ENCODE data around the gene SUPT7L.

Gene SUPT7L

DNA sequence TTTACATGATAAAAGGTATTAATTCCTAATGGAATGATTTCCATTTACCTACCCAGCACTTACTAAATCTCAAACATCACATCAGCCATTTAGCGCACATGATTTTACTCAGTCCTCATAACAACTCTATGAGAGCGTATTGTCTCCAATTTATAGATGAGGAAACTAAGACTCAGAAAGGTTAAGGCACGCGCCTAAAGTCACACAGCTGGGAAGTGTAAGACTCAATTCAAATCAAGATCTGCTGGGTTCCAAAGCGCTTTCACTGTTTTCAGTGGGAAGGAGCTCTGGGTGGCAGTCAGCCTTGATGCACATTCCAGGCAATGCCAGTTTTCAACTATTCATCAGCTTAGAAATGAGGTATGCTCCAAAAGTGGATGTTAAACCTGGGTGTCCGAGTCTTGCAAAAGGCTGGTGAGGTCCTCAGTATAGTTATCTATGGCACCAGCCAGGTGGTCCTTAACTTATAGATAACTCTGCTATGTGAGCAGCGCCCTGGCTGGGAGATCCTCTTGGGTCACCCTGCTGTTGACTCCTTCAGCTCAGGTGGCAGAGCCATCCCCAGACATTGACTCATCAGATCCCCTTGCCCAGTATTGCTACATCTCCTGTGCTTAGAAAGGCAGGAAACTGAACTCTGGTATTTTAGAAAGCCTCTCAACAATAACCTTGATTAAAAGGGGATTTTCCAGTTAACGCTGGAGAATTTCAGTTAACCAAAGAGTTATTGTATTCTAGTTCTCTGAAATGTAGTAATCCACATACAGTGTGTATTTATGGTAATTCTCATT, 47.4 kb upstream of the SUPT7L start:
- no peak overlapping the region for H3K4me3 ChIP-seq (IDR thresholded peaks at IDR 0.05; ENCODE audit: insufficient read depth, low read depth, low read length)

GRCh38 chr2:27709960-27710575, 46.7 kb upstream of the SUPT7L start:
- Histone ChIP-seq H3K4me3 (IDR thresholded peaks at IDR 0.05; ENCODE audit: insufficient read depth, low read depth, low read length) (no peak overlapping the region), H3K79me2 (ENCODE audit: insufficient read depth, low read depth) (no peaks in the 10 kb centered on the region), H3K4me2 (peak overlapping the region; percentile 51; the same call in 1 of the 2 replicates), H3K4me1 (ENCODE audit: low read depth, poor library complexity, severe bottlenecking) (peaks cover 48% of the 10 kb centered on the region), H3K9ac (no peak overlapping the region), H4K20me1 (ENCODE audit: insufficient read depth) (no peaks in the 10 kb centered on the region), H3K36me3 (ENCODE audit: insufficient read depth) (no peaks in the 10 kb centered on the region), H3K27me3 (ENCODE audit: insufficient read depth, low read depth) (no peaks in the 10 kb centered on the region), H2AFZ (ENCODE audit: low read depth) (no peak overlapping the region), H3K27ac (no peak overlapping the region)
- no peak for TF ChIP-seq CTCF (conservative IDR thresholded peaks at IDR 0.05; ENCODE audit: low read depth, low read length)

More for the DNA sequence above, 47.4 kb upstream of the SUPT7L start:
- Histone ChIP-seq H3K4me2 (peak overlapping the region; percentile 51), H4K20me1 (ENCODE audit: insufficient read depth) (no peaks in the 10 kb centered on the region), H3K9ac (no peak overlapping the region), H3K27ac (peak overlapping the region; percentile 10; the same call in 1 of the 2 replicates), H3K4me1 (ENCODE audit: low read depth, poor library complexity, severe bottlenecking) (peaks cover 48% of the 10 kb centered on the region), H3K36me3 (ENCODE audit: insufficient read depth) (no peaks in the 10 kb centered on the region), H2AFZ (ENCODE audit: low read depth) (no peak overlapping the region), H3K79me2 (ENCODE audit: insufficient read depth, low read depth) (no peaks in the 10 kb centered on the region), H3K27me3 (ENCODE audit: insufficient read depth, low read depth) (no peaks in the 10 kb centered on the region)
- no peak for TF ChIP-seq CTCF (conservative IDR thresholded peaks at IDR 0.05; ENCODE audit: low read depth, low read length)

- no peak for TF ChIP-seq CTCF (conservative IDR thresholded peaks at IDR 0.05; ENCODE audit: low read depth, low read length)
- no peak overlapping the region for H3K4me2 ChIP-seq
- no peaks in the 10 kb centered on the region for H3K36me3 ChIP-seq (ENCODE audit: insufficient read depth)
- no peak overlapping the region for H2AFZ ChIP-seq (ENCODE audit: low read depth)
- no peak overlapping the region for H3K27ac ChIP-seq
- no peak overlapping the region for H3K4me3 ChIP-seq (IDR thresholded peaks at IDR 0.05; ENCODE audit: insufficient read depth, low read depth, low read length)
- no peaks in the 10 kb centered on the region for H3K79me2 ChIP-seq (ENCODE audit: insufficient read depth, low read depth)
- H4K20me1 ChIP-seq (ENCODE audit: insufficient read depth) = no peaks in the 10 kb centered on the region
- no peaks in the 10 kb centered on the region for H3K27me3 ChIP-seq (ENCODE audit: insufficient read depth, low read depth)
- no peak overlapping the region for H3K9ac ChIP-seq
- H3K4me1 ChIP-seq (ENCODE audit: low read depth, poor library complexity, severe bottlenecking) = peaks cover 44% of the 10 kb centered on the region
Observed at GRCh38 chr2:27709326-27709725, 45.9 kb upstream of the SUPT7L start.

DNA sequence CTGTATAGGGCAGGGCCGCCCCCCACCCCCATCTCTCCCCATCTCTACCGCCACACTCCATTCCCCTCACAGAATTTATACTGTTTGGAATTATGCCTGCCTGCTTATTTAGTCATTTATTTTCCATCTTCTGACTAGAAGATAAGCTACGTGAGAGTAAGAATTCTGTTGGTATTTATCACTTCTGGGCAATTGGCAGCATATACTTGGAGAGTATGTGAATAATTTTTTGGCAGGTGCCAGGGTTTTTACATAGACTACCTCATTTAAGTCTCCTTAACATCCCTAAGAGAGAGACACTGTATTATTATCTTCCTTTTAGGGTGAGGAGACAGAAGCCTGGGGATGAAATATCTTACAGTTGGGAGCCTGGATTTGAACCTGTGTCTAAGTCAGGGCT, 45.3 kb upstream of the SUPT7L start:
- TF ChIP-seq CTCF (conservative IDR thresholded peaks at IDR 0.05; ENCODE audit: low read depth, low read length) = no peak
- Histone ChIP-seq H3K79me2 (ENCODE audit: insufficient read depth, low read depth) (no peaks in the 10 kb centered on the region), H3K27ac (no peak overlapping the region), H3K27me3 (ENCODE audit: insufficient read depth, low read depth) (no peaks in the 10 kb centered on the region), H3K4me2 (no peak overlapping the region), H3K9ac (no peak overlapping the region), H3K36me3 (ENCODE audit: insufficient read depth) (no peaks in the 10 kb centered on the region), H4K20me1 (ENCODE audit: insufficient read depth) (no peaks in the 10 kb centered on the region), H3K4me3 (IDR thresholded peaks at IDR 0.05; ENCODE audit: insufficient read depth, low read depth, low read length) (no peak overlapping the region), H2AFZ (ENCODE audit: low read depth) (no peak overlapping the region), H3K4me1 (ENCODE audit: low read depth, poor library complexity, severe bottlenecking) (peaks cover 45% of the 10 kb centered on the region)

All from KMS-11 (cell line).